GM13977 (cell line): Measurements from ENCODE around the gene PROM1.

Experiments used
- DNase-seq: peaks from one replicate; pipeline ENCODE4 v3.0.0; 2012; ENCODE audit warnings: low spot score
- CTCF ChIP-seq: IDR thresholded peaks from 2 replicates; pipeline ENCODE4 v1.5.1; 2012; ENCODE audit warnings: mild to moderate bottlenecking, control low read depth; ENCODE audit not compliant: insufficient read depth; ENCODE audit errors: extremely low read depth, missing control alignments
- in situ Hi-C: fragments of 300-500 bp; cut with MboI; formaldehyde crosslinking; loops from one replicate; pipeline ENCODE4 v1.12.0; 2022; ENCODE audit warnings: low sequenced_read_pairs, low pct_unique_long_range_greater_than_20kb, mixed read lengths, inconsistent platforms; ENCODE audit not compliant: unreplicated experiment

The PROM1 gene

GRCh38 chr4:16029886-16030285 lies 53.9 kb downstream of the PROM1 start:
- in situ Hi-C loops = loop anchor here (25.0 kb wide), 2 partner anchors 232 to 407 kb away; no protein-coding TSS in a partner anchor
- DNase-seq = no peak
- TF ChIP-seq CTCF = no peak

- in situ Hi-C loops = loop anchor here (25.0 kb wide), 2 partner anchors 233 to 408 kb away; no protein-coding TSS in a partner anchor
- no peak for TF ChIP-seq CTCF
- DNase-seq = no peak
Observed at GRCh38 chr4:16029262-16029661, 54.6 kb downstream of the PROM1 start.

- DNase-seq = no peak
- in situ Hi-C loops = loop anchor here (25.0 kb wide), 2 partner anchors 235 to 410 kb away; no protein-coding TSS in a partner anchor
- TF ChIP-seq CTCF = no peak
Observed at GRCh38 chr4:16027626-16028025, 56.2 kb downstream of the PROM1 start.

GRCh38 chr4:16027114-16027513 lies 56.7 kb downstream of the PROM1 start:
- no peak for DNase-seq
- TF ChIP-seq CTCF = no peak
- in situ Hi-C loops = loop anchor here (25.0 kb wide), 2 partner anchors 235 to 410 kb away; no protein-coding TSS in a partner anchor

GRCh38 chr4:16026160-16026761 lies 57.6 kb downstream of the PROM1 start:
- TF ChIP-seq CTCF = peak; percentile 75
- peak; percentile 61 for DNase-seq
- in situ Hi-C loops = loop anchor here (25.0 kb wide), 2 partner anchors 236 to 411 kb away; no protein-coding TSS in a partner anchor

GRCh38 chr4:16025268-16025667 lies 58.6 kb downstream of the PROM1 start:
- no peak for DNase-seq
- TF ChIP-seq CTCF = no peak
- in situ Hi-C loops = loop anchor here (25.0 kb wide), 2 partner anchors 237 to 412 kb away; no protein-coding TSS in a partner anchor
